Loucy (cell line): ENCODE results near the gene AIF1.

ENCODE experiments used
- H2AFZ ChIP-seq: fragments of 200-600 bp; sonication (generic); 2 replicates; pipeline ENCODE4 v1.6.0; 2016; ENCODE audit warnings: antibody characterized with exemption, mild to moderate bottlenecking, low read length, moderate library complexity
- H3F3A ChIP-seq: fragments of 200-600 bp; 2 replicates; pipeline ENCODE4 v1.6.0; 2016; ENCODE audit warnings: antibody characterized with exemption, low read depth, mild to moderate bottlenecking
- H3K27me3 ChIP-seq: fragments of 200-600 bp; sonication (generic); 2 replicates; pipeline ENCODE4 v1.6.1; 2014; ENCODE audit warnings: low read length, mild to moderate bottlenecking; ENCODE audit not compliant: insufficient read depth, poor library complexity, severe bottlenecking
- H3K36me3 ChIP-seq: fragments of 200-600 bp; sonication (generic); 2 replicates; pipeline ENCODE4 v1.6.1; 2016; ENCODE audit warnings: low read length; ENCODE audit not compliant: insufficient read depth
- H3K4me1 ChIP-seq: fragments of 200-600 bp; sonication (generic); 2 replicates; pipeline ENCODE4 v1.5.1; 2014; ENCODE audit warnings: low read length, mild to moderate bottlenecking; ENCODE audit not compliant: insufficient read depth, poor library complexity, severe bottlenecking
- H3K4me2 ChIP-seq: fragments of 200-600 bp; sonication (generic); 2 replicates; pipeline ENCODE4 v1.6.0; 2014; ENCODE audit warnings: antibody characterized with exemption, low read length, low read depth, mild to moderate bottlenecking; ENCODE audit not compliant: poor library complexity, severe bottlenecking
- H3K4me3 ChIP-seq: fragments of 200-600 bp; sonication (generic); 2 replicates; pipeline ENCODE4 v1.5.1; 2014; ENCODE audit warnings: low read length, mild to moderate bottlenecking, mixed read lengths; ENCODE audit not compliant: poor library complexity, severe bottlenecking
- H3K79me2 ChIP-seq: fragments of 200-600 bp; sonication (generic); 2 replicates; pipeline ENCODE4 v1.6.1; 2014; ENCODE audit warnings: low read length; ENCODE audit not compliant: insufficient read depth
- H3K9ac ChIP-seq: fragments of 200-600 bp; sonication (generic); 2 replicates; pipeline ENCODE4 v1.6.0; 2014; ENCODE audit warnings: mild to moderate bottlenecking, low read depth, low read length, moderate library complexity; ENCODE audit not compliant: poor library complexity, severe bottlenecking
- H3K9me2 ChIP-seq: fragments of 200-600 bp; sonication (generic); replicated peaks from 2 replicates; pipeline ENCODE4 v1.6.1; 2016; ENCODE audit warnings: low read depth, low read length, mixed read lengths
- H3K9me3 ChIP-seq: fragments of 200-600 bp; sonication (generic); 2 replicates; pipeline ENCODE4 v1.6.1; 2014; ENCODE audit warnings: mild to moderate bottlenecking, antibody characterized with exemption, low read length, low read depth; ENCODE audit not compliant: insufficient read depth
- H4K20me1 ChIP-seq: fragments of 200-600 bp; sonication (generic); 2 replicates; pipeline ENCODE4 v1.6.0; 2014; ENCODE audit warnings: antibody characterized with exemption, low read length, mild to moderate bottlenecking; ENCODE audit not compliant: insufficient read depth, poor library complexity, severe bottlenecking
- EZH2phosphoT487 ChIP-seq: fragments of 200-600 bp; IDR thresholded peaks from 2 replicates; pipeline ENCODE4 v1.6.1; 2018; ENCODE audit warnings: antibody characterized with exemption, mild to moderate bottlenecking, moderate library complexity, borderline replicate concordance
- TF ChIP-seq, protein P1 (sequence below): fragments of 200-600 bp; sonication (generic); conservative IDR thresholded peaks from 2 replicates; pipeline ENCODE4 v1.5.1; 2014; ENCODE audit warnings: mild to moderate bottlenecking, antibody characterized with exemption, low read length

The AIF1 gene

GRCh38 chr6:31579119-31579505 is 35.9 kb upstream of the AIF1 start:
- Histone ChIP-seq H3K9me3 (no peaks in the 10 kb centered on the region), H3K4me1 (peaks cover 67% of the 10 kb centered on the region), H3K27me3 (no peaks in the 10 kb centered on the region), H3K4me3 (no peak overlapping the region), H2AFZ (no peak overlapping the region), H3K36me3 (no peaks in the 10 kb centered on the region), H4K20me1 (no peaks in the 10 kb centered on the region), H3K79me2 (peaks cover 19% of the 10 kb centered on the region), H3K9ac (no peak overlapping the region), H3K9me2 (no peaks in the 10 kb centered on the region), H3K4me2 (no peak overlapping the region), H3F3A (no peaks in the 10 kb centered on the region)
- no peak for TF ChIP-seq EZH2phosphoT487
- TF ChIP-seq, protein P1, sequence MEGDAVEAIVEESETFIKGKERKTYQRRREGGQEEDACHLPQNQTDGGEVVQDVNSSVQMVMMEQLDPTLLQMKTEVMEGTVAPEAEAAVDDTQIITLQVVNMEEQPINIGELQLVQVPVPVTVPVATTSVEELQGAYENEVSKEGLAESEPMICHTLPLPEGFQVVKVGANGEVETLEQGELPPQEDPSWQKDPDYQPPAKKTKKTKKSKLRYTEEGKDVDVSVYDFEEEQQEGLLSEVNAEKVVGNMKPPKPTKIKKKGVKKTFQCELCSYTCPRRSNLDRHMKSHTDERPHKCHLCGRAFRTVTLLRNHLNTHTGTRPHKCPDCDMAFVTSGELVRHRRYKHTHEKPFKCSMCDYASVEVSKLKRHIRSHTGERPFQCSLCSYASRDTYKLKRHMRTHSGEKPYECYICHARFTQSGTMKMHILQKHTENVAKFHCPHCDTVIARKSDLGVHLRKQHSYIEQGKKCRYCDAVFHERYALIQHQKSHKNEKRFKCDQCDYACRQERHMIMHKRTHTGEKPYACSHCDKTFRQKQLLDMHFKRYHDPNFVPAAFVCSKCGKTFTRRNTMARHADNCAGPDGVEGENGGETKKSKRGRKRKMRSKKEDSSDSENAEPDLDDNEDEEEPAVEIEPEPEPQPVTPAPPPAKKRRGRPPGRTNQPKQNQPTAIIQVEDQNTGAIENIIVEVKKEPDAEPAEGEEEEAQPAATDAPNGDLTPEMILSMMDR = no peak

- Histone ChIP-seq H3K9me2 (no peaks in the 10 kb centered on the region), H3K27me3 (no peaks in the 10 kb centered on the region), H3K4me3 (peak overlapping the region; percentile 99), H3K4me1 (peaks cover 61% of the 10 kb centered on the region), H3K9me3 (no peaks in the 10 kb centered on the region), H3K9ac (peak overlapping the region; percentile 100), H3K4me2 (peak overlapping the region; percentile 92), H3K36me3 (no peaks in the 10 kb centered on the region), H3K79me2 (peaks cover 19% of the 10 kb centered on the region), H4K20me1 (no peaks in the 10 kb centered on the region), H3F3A (no peaks in the 10 kb centered on the region), H2AFZ (no peak overlapping the region)
- TF ChIP-seq, protein P1 = no peak
- TF ChIP-seq EZH2phosphoT487 = no peak
Measured at GRCh38 chr6:31579546-31580437, 35.2 kb upstream of the AIF1 start.

DNA sequence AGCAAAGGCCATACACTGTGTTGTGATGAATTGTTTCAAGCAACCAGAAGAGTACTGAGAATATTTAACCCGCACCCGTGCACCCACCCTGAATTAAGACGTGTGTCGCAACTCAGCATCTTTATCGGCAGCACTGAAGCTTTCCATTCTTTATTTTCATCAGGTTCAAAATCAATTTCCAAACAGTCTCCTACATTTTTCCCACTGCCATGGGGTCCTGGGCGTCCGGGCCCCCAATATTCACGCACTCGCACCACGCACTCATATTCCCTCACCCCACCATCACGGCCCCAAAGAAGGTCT is 34.6 kb upstream of the AIF1 start:
- TF ChIP-seq, protein P1 = no peak
- TF ChIP-seq EZH2phosphoT487 = no peak
- no peaks in the 10 kb centered on the region for H3K27me3 ChIP-seq
- peak overlapping the region; percentile 99 for H3K4me3 ChIP-seq
- peaks cover 19% of the 10 kb centered on the region for H3K79me2 ChIP-seq
- peak overlapping the region; percentile 92 for H3K4me2 ChIP-seq
- peak overlapping the region; percentile 100 for H3K9ac ChIP-seq
- H3K9me3 ChIP-seq = no peaks in the 10 kb centered on the region
- H4K20me1 ChIP-seq = no peaks in the 10 kb centered on the region
- H3F3A ChIP-seq = no peaks in the 10 kb centered on the region
- H3K36me3 ChIP-seq = no peaks in the 10 kb centered on the region
- peak overlapping the region; percentile 83 for H2AFZ ChIP-seq
- peaks cover 61% of the 10 kb centered on the region for H3K4me1 ChIP-seq
- H3K9me2 ChIP-seq = no peaks in the 10 kb centered on the region
